Cerebellar cortex (tissue), 1 donor: Measurements from ENCODE around the gene CCR4.
"Not testable (repeated sequence)": the region's sequence is repeated elsewhere in the genome, so short reads cannot be mapped to it uniquely, and the experiment has no call there.

ENCODE experiments used
- DNase-seq: peaks from one replicate; pipeline ENCODE4 v3.0.0-alpha.2; 2015; ENCODE audit warnings: low spot score

Gene CCR4

GRCh38 chr3:32983124-32983523 lies 31.7 kb downstream of the CCR4 start:
- DNase-seq = no peak

- not testable (repeated sequence) for DNase-seq
Measured at GRCh38 chr3:32984918-32985317, 33.5 kb downstream of the CCR4 start.

- DNase-seq = no peak
Measured at GRCh38 chr3:32989171-32989570, 37.7 kb downstream of the CCR4 start.

DNA sequence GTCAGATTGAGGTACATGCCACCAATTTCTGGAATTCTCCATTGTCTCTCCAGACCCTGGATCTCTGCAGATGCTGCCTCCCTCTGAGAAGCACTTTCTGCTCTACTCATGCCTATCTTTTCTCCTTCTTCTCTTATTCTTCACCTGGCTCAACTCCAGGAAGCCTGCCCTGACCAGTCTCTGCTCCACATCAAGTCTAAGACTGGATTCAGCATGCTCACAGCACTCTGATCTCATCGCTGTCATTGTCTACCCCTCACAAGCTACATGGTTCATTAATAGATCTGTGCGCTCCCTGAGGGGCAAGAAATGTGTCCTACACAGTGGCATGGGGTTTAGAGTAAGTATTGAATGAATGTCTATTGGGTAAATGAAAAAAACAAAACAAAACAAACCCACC lies 38.7 kb downstream of the CCR4 start:
- DNase-seq = no peak

DNA sequence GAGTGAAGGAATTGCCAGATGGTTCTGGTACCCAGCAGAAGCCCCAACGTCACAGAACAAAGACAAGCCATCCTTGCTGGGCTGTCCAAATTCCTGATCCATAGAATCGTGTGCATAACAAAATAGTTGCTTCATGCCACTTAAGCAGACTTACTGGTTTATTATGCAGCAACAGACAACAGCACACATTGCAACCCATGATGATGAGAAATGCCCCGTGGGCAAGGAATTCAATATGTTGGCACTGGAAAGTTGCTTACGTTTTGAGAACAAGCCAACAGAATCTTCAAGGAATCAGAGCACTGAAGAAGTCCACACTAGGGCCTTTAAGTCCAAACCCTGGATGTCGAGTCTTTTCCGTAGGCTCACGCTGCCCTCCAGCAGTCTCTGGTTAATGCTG lies 40.3 kb downstream of the CCR4 start:
- no peak for DNase-seq

DNA sequence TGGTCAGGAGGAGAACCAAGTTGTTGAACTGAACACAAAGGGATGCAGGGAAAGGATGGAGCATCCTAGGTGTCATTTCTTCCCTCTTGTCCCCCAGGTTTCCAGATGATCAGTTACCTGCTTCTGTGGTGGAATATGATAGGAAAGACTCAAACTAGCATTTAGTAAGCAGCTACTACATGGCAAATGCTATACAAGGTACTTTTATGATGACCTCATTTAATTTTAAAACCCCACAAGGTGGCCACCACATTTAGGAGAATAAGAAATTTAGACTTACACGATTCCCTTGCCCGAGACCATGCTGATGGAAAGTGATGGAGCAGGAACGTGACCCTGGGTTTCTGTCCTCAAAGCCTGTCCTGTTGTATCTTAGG lies 40.9 kb downstream of the CCR4 start:
- no peak for DNase-seq

DNA sequence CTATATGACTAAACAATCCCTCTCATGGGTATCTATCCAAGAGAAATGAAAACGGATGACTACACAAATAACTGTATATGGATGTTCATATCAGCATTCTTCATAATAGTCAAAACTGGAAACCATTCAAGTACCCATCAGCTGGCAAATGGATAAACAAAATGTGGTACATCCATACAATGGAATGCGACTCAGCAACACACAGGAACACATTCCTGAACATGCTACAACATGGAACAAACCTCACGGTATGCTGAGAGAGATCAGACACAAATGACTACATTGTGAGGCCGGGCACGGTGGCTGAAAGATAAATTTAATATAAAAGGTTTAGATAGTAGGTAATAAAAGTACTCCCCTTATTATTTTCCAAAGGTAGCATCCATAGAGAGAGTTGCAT lies 42.6 kb downstream of the CCR4 start:
- DNase-seq = no peak

GRCh38 chr3:32995098-32995497 lies 43.7 kb downstream of the CCR4 start:
- no peak for DNase-seq

- no peak for DNase-seq
Measured at GRCh38 chr3:32996048-32996754, 44.8 kb downstream of the CCR4 start.

- no peak for DNase-seq
Measured at GRCh38 chr3:32996755-32997091, 45.3 kb downstream of the CCR4 start.

DNA sequence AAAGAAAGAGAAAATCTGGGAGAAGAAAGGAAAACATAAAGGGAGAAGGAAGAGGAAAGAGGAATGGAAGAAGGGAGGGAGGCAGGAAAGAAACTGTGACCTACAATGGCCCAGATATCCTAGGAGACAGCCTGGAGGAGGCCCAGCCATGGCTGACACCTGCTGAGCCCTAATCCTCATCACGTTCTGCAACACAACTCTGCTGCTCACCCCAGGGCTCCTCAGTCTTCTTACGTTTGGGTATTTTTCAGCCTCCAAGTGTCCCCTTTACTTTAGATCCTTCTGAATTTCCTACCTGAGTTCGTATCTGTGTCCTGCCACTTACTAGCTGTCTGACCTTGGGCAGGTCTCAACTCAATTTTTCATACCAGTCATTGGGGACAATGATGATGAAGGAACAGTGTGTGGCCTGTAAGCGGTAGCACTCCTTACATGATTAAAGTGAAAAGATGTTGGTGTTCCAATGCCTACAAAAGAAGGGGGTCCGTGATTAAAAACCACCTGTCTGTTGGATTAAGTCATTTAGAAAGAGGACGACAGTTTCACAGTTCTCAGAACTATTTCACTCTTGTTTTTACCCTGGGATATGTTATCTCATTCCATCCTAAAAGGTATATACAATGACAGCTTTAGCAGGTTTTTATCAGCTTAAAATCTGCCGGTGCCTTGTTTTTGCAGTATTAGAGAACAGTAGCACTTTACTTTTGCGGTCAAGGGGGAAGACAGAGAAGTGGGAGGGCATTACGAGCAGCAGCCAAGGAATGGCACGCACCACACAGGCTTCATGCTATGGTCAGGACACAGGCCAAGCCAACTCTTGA lies 47.4 kb downstream of the CCR4 start:
- no peak for DNase-seq

- DNase-seq = no peak
Measured at GRCh38 chr3:33000691-33001385, 49.4 kb downstream of the CCR4 start.

DNA sequence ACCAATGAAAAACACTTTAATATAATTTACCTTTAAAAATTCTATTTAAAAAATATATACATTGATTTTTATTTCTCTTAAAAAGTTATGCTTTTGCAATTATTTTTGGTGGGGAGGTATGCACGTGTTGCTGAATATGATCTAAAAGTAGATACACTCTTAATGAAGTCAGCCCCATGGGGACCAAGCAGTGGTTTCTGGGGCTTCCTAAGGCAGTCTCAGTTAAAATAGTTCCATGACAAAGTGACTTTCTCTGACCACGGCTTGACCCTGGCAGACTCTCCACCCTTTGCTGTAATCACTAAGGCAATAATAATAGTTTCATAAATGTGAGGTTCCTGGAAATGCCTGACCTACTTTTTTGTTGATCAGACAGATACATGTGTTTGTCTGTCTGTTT lies 50.4 kb downstream of the CCR4 start:
- no peak for DNase-seq

GRCh38 chr3:33003308-33003707 lies 51.9 kb downstream of the CCR4 start:
- no peak for DNase-seq

DNA sequence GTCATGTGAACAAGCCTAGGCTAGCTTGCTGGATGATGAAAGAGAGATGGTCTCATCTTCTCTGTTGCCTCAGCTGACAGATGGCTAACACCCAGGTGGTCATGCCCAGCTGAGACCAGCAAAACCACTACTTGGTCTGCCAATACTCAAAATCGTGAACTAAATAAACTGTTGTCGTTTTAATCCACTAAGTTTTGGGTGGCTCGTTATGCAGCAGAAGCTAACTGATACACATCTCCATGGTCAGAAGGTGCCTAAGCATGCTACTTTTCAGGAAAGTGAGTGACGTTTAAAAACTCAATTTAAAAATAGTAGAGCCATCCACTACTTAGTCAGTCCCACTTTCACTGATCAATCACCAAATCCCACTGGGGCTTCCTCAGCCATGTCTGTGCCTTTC lies 52.8 kb downstream of the CCR4 start:
- no peak for DNase-seq

GRCh38 chr3:33004961-33005360 lies 53.5 kb downstream of the CCR4 start:
- DNase-seq = no peak
